Fibroblast of lung (primary cell): ENCODE data around the gene PPP2R5C. TPM values are rescaled to one million over a fixed set of nuclear protein-coding genes. Genes with fewer than 3 reads are reported as not detected.

ENCODE experiments used
- DNase-seq, 2 donors: peaks; one replicate each; pipeline versions ENCODE4 v3.0.0 to v3.0.0-alpha.2; 2010; ENCODE audit warnings: low read depth in 2 of 2
- H2AFZ ChIP-seq: 2 replicates; pipeline ENCODE4 v1.5.1; 2012; ENCODE audit warnings: low read length, control low read depth, inconsistent platforms
- H3K27ac ChIP-seq: 2 replicates; pipeline ENCODE4 v1.5.1; 2011; ENCODE audit warnings: low read length, control low read depth; ENCODE audit not compliant: insufficient read depth
- H3K27me3 ChIP-seq: 2 replicates; pipeline ENCODE4 v1.5.1; 2011; ENCODE audit warnings: mild to moderate bottlenecking, low read length; ENCODE audit not compliant: control insufficient read depth, insufficient read depth
- H3K36me3 ChIP-seq: 2 replicates; pipeline ENCODE4 v1.5.1; 2011; ENCODE audit warnings: low read length; ENCODE audit not compliant: control insufficient read depth, insufficient read depth
- H3K4me1 ChIP-seq: 2 replicates; pipeline ENCODE4 v1.5.1; 2011; ENCODE audit warnings: low read length; ENCODE audit not compliant: control insufficient read depth, insufficient read depth; ENCODE audit errors: extremely low read depth
- H3K4me2 ChIP-seq: 2 replicates; pipeline ENCODE4 v1.5.1; 2011; ENCODE audit warnings: low read length, control low read depth; ENCODE audit not compliant: insufficient read depth; ENCODE audit errors: extremely low read depth
- H3K4me3 ChIP-seq, 4 experiments: fragments of 200-600 bp in 1 of 4; sonication (generic) in 1 of 4; replicated peaks in 1 of 4; 2 replicates each; pipeline ENCODE4 v1.5.1; 2011 to 2016; ENCODE audit warnings: low read length in 4 of 4, low read depth in 3 of 4, mild to moderate bottlenecking in 3 of 4, control low read depth in 2 of 4, inconsistent platforms in 1 of 4, mixed read lengths in 1 of 4; ENCODE audit not compliant: insufficient read depth in 1 of 4; ENCODE audit errors: control extremely low read depth in 1 of 4
- H3K79me2 ChIP-seq: 2 replicates; pipeline ENCODE4 v1.5.1; 2012; ENCODE audit warnings: mild to moderate bottlenecking, low read length, inconsistent platforms; ENCODE audit not compliant: control insufficient read depth, insufficient read depth
- H3K9ac ChIP-seq: 2 replicates; pipeline ENCODE4 v1.5.1; 2011; ENCODE audit warnings: mild to moderate bottlenecking, low read length, control low read depth; ENCODE audit not compliant: insufficient read depth
- H3K9me3 ChIP-seq: 2 replicates; pipeline ENCODE4 v1.5.1; 2012; ENCODE audit warnings: low read depth, low read length; ENCODE audit not compliant: control insufficient read depth, insufficient read depth
- H4K20me1 ChIP-seq: 2 replicates; pipeline ENCODE4 v1.5.1; 2011; ENCODE audit warnings: low read length; ENCODE audit not compliant: control insufficient read depth, insufficient read depth; ENCODE audit errors: extremely low read depth
- CTCF ChIP-seq, 2 donors: IDR thresholded peaks in 1 of 2; conservative IDR thresholded peaks in 1 of 2; 1 replicate in 1 of 2; 2 replicates in 1 of 2; pipeline ENCODE4 v1.5.1; 2011 to 2012; ENCODE audit warnings: low read length in 2 of 2, control low read depth in 1 of 2, inconsistent platforms in 1 of 2, low read depth in 1 of 2, mild to moderate bottlenecking in 1 of 2
- EZH2 ChIP-seq: IDR thresholded peaks from 2 replicates; pipeline ENCODE4 v1.5.1; 2012; ENCODE audit warnings: low read length, control low read depth, mild to moderate bottlenecking; ENCODE audit errors: missing control alignments
- polyA plus RNA-seq, 2 donors: library from polyadenylated mRNA; depleted of rRNA in 1 of 2; stranded (reverse) in 1 of 2; unstranded in 1 of 2; fragments of >200 nt; gene quantifications; 2 replicates each; pipeline ENCODE4 v1.2.1, GENCODE V29; 2011 to 2012; ENCODE audit warnings: missing spikeins in 1 of 2
- total RNA-seq: library from RNA; depleted of rRNA; stranded (reverse); fragments of >200 nt; gene quantifications from 2 replicates; pipeline ENCODE4 v1.2.1, GENCODE V29; 2014

PPP2R5C gene
- total and polyA plus RNA-seq, 2 donors (not counting 1 experiment from before 2014, with no cell fraction given): 86.0 to 116 TPM

- Histone ChIP-seq H3K4me1 (peaks cover 4% of the 10 kb centered on the region), H3K27ac (no peak overlapping the region), H3K9ac (no peak overlapping the region), H3K79me2 (peaks cover 7% of the 10 kb centered on the region), H4K20me1 (no peaks in the 10 kb centered on the region), H3K4me2 (no peak overlapping the region), H3K9me3 (no peaks in the 10 kb centered on the region), H3K27me3 (no peaks in the 10 kb centered on the region), H3K4me3 (no peak overlapping the region), H2AFZ (no peak overlapping the region), H3K36me3 (no peaks in the 10 kb centered on the region)
- DNase-seq: peak in 1 of 2 donors; percentile 79
- TF ChIP-seq CTCF (conservative IDR thresholded peaks at IDR 0.05 in 1 of 2, IDR thresholded peaks at IDR 0.05 in 1 of 2; ENCODE audit: low read depth in 1 of 2, low read length in 2 of 2): no peak
These were observed 101.2 kb downstream of the PPP2R5C start for GRCh38 chr14:101862711-101863110.

- H3K79me2 ChIP-seq: peaks cover 15% of the 10 kb centered on the region
- DNase-seq: peak in 1 of 2 donors; percentile 35
These were observed 103.8 kb downstream of the PPP2R5C start for GRCh38 chr14:101865288-101865687.

GRCh38 chr14:101867854-101868253 lies 106.3 kb downstream of the PPP2R5C start:
- Histone ChIP-seq H3K4me2 (no peak overlapping the region), H3K4me1 (no peaks in the 10 kb centered on the region), H3K9ac (no peak overlapping the region), H3K9me3 (no peaks in the 10 kb centered on the region), H3K4me3 (no peak overlapping the region), H3K36me3 (no peaks in the 10 kb centered on the region), H3K79me2 (peaks cover 26% of the 10 kb centered on the region), H3K27ac (no peak overlapping the region), H3K27me3 (no peaks in the 10 kb centered on the region), H2AFZ (no peak overlapping the region), H4K20me1 (no peaks in the 10 kb centered on the region)
- TF ChIP-seq EZH2: no peak
- no peak for TF ChIP-seq CTCF (conservative IDR thresholded peaks at IDR 0.05 in 1 of 2, IDR thresholded peaks at IDR 0.05 in 1 of 2; ENCODE audit: low read depth in 1 of 2, low read length in 2 of 2)
- DNase-seq: no peak

More at GRCh38 chr14:101865288-101865687, 103.8 kb downstream of the PPP2R5C start:
- Histone ChIP-seq H3K27me3 (no peaks in the 10 kb centered on the region), H3K4me2 (no peak overlapping the region), H3K4me3 (no peak overlapping the region), H3K9ac (no peak overlapping the region), H2AFZ (no peak overlapping the region), H3K36me3 (no peaks in the 10 kb centered on the region), H3K4me1 (peaks cover 4% of the 10 kb centered on the region), H3K9me3 (no peaks in the 10 kb centered on the region), H4K20me1 (no peaks in the 10 kb centered on the region), H3K27ac (no peak overlapping the region)
- no peak for TF ChIP-seq EZH2
- TF ChIP-seq CTCF (conservative IDR thresholded peaks at IDR 0.05 in 1 of 2, IDR thresholded peaks at IDR 0.05 in 1 of 2; ENCODE audit: low read depth in 1 of 2, low read length in 2 of 2): no peak
